SK-N-MC (cell line): ENCODE data around the gene UNKL.
A peak's percentile ranks its signal among the peaks of the same experiment; 100 is the strongest.

Experiments used
- DNase-seq: peaks from one replicate; pipeline ENCODE4 v3.0.0-alpha.2; 2011; ENCODE audit warnings: low read depth, low spot score
- H3K27ac ChIP-seq: fragments of 200-600 bp; sonication (generic); 2 replicates; pipeline ENCODE4 v1.5.1; 2016; ENCODE audit warnings: mixed run types
- H3K36me3 ChIP-seq: fragments of 200-600 bp; sonication (generic); 2 replicates; pipeline ENCODE4 v1.6.1; 2017; ENCODE audit warnings: antibody characterized with exemption, low read length, mixed read lengths; ENCODE audit not compliant: insufficient read depth
- H3K4me3 ChIP-seq: fragments of 200-600 bp; sonication (generic); 2 replicates; pipeline ENCODE4 v1.5.1; 2016
- H3K9ac ChIP-seq: fragments of 200-600 bp; sonication (generic); 2 replicates; pipeline ENCODE4 v1.8.0; 2017; ENCODE audit warnings: mixed run types, mixed read lengths; ENCODE audit not compliant: insufficient read length
- H3K9me3 ChIP-seq: fragments of 200-600 bp; sonication (generic); 2 replicates; pipeline ENCODE4 v1.6.1; 2017; ENCODE audit warnings: low read depth, mild to moderate bottlenecking, antibody characterized with exemption, low read length, moderate library complexity, mixed read lengths
- EZH2 ChIP-seq: fragments of 200-600 bp; sonication (generic); IDR thresholded peaks from one replicate; pipeline ENCODE4 v1.6.1; 2017; ENCODE audit warnings: antibody characterized with exemption
- FOXP2 ChIP-seq: optimal IDR thresholded peaks from 2 replicates; pipeline ENCODE3; 2011; ENCODE audit warnings: mild to moderate bottlenecking, moderate library complexity; ENCODE audit not compliant: insufficient read depth; ENCODE audit errors: extremely low read length, control extremely low read depth
- POLR2AphosphoS5 ChIP-seq: IDR thresholded peaks from 2 replicates; pipeline ENCODE4 v1.6.1; 2012; ENCODE audit warnings: mild to moderate bottlenecking, low read depth, low read length, borderline replicate concordance

Gene UNKL

DNA sequence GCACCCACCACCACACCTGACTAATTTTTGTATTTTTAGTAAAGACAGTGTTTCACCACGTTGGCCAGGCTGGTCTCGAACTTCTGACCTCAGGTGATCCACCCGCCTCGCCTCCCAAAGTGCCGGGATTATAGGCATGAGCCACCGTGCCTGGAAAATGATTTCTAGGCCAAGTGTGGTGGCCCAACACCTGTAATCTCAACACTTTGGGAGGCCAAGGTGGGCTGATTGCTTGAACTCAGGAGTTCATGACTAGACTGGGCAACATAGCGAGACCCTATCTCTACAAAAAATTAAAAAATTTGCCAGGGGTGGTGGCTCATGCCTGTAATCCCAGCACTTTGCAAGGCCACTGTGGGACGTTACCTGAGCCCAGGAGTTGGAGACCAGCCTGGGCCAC is 92.1 kb downstream of the UNKL start:
- Histone ChIP-seq H3K36me3 (peaks cover 62% of the 10 kb centered on the region), H3K27ac (no peak overlapping the region), H3K9ac (no peak overlapping the region), H3K9me3 (no peaks in the 10 kb centered on the region), H3K4me3 (no peak overlapping the region)
- no peak for DNase-seq
- TF ChIP-seq POLR2AphosphoS5 = no peak
- no peak for TF ChIP-seq FOXP2
- TF ChIP-seq EZH2 = no peak

- Histone ChIP-seq H3K36me3 (peaks cover 79% of the 10 kb centered on the region), H3K27ac (no peak overlapping the region), H3K9ac (no peak overlapping the region), H3K9me3 (no peaks in the 10 kb centered on the region), H3K4me3 (no peak overlapping the region)
- no peak for DNase-seq
- TF ChIP-seq EZH2 = no peak
- no peak; the same call in 1 of the 2 replicates for TF ChIP-seq POLR2AphosphoS5
- no peak for TF ChIP-seq FOXP2
Measured at GRCh38 chr16:1320658-1321240, 93.8 kb downstream of the UNKL start.

- DNase-seq = no peak
- H3K36me3 ChIP-seq = peaks cover 82% of the 10 kb centered on the region
- H3K9me3 ChIP-seq = no peaks in the 10 kb centered on the region
- H3K27ac ChIP-seq = no peak overlapping the region
- H3K4me3 ChIP-seq = no peak overlapping the region
- H3K9ac ChIP-seq = no peak overlapping the region
- TF ChIP-seq EZH2 (no peak), POLR2AphosphoS5 (no peak), FOXP2 (no peak)
Measured at GRCh38 chr16:1320097-1320496, 94.4 kb downstream of the UNKL start.

DNA sequence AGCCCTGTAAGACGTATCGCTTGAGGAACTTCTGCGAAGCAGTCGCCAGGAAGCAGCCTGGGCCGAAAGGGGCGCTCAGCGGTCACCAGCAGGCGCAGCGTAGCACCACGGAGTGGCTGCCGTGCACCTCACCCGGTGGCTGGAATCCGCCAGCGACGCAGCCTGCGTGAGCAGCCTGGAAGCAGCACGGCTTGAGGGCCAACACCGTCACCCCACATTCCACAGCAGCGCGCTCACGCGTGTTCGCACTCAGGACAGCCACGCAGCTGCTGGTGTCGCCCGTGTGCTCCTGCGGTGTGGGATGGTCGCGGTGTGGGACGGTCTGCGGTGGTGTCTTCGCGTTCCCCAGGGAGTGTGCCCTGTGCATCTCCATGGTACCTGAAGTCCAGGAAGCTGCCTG is 95.5 kb downstream of the UNKL start:
- no peak for DNase-seq
- Histone ChIP-seq H3K9ac (no peak overlapping the region), H3K36me3 (peaks cover 87% of the 10 kb centered on the region), H3K27ac (no peak overlapping the region), H3K4me3 (no peak overlapping the region), H3K9me3 (no peaks in the 10 kb centered on the region)
- TF ChIP-seq EZH2 (no peak), FOXP2 (no peak), POLR2AphosphoS5 (no peak)

DNA sequence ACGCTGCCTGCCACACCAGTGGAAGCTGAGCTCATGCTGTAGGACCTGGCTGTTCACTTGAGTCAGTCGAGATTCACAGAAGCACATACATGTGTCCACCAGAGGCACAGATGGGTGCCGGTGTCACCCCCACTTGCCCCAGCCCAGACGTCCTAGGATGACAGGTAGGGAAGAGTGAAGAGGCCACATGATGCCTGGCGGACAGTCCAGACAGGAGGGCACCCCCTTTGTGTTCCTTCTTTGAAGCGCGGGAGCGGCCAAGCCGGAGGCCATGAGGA is 96.3 kb downstream of the UNKL start:
- DNase-seq = no peak
- Histone ChIP-seq H3K9me3 (no peaks in the 10 kb centered on the region), H3K9ac (no peak overlapping the region), H3K27ac (no peak overlapping the region), H3K36me3 (peaks cover 86% of the 10 kb centered on the region), H3K4me3 (no peak overlapping the region)
- TF ChIP-seq POLR2AphosphoS5 (no peak), FOXP2 (no peak), EZH2 (no peak)

DNA sequence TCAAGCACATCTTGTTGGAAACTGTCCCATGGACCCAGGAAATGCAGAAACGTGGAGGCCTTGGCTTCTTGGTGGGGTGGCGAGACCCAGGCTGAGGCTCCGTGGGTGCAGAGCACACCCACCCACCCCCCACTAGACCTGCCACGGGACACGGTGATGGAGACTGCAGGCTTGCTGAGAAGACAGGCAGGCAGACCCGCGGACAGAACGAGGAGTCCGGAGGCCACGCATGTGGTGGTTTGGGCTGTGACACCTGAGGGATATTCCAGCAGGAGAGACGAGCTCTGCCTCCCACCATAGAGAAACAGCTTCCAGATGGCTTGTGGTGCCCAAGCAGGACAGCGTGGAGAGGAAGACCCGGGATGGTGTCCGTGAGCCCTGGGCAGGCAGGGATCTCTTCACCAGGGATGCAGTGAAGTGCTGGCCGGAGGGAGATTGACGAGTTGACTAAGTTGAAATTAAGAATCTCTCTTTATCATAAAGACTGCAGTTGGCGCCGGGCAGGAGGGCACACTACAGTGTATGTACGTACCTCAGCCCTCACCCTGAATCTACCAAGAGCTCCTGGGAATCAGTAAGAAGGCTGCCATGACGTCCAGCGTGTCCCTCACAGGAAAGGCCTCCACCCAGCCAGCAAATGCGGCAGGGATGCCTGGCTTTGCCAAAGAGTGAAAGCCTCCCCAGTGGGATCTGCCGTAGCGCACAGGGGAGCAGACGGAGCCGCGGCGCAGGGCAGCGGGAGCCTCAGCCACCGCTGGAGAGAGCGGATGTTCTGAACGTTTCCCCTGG is 96.8 kb downstream of the UNKL start:
- H3K9me3 ChIP-seq = no peaks in the 10 kb centered on the region
- DNase-seq = no peak
- H3K9ac ChIP-seq = no peak overlapping the region
- TF ChIP-seq FOXP2 (no peak), POLR2AphosphoS5 (0 out of 2 replicates have a peak, but pooled peaks have one; percentile 11)
- H3K4me3 ChIP-seq = no peak overlapping the region
- H3K27ac ChIP-seq = no peak overlapping the region
- H3K36me3 ChIP-seq = peaks cover 89% of the 10 kb centered on the region

- Histone ChIP-seq H3K27ac (no peak overlapping the region), H3K9me3 (no peaks in the 10 kb centered on the region), H3K4me3 (no peak overlapping the region), H3K36me3 (peaks cover 90% of the 10 kb centered on the region), H3K9ac (no peak overlapping the region)
- TF ChIP-seq EZH2 (no peak), POLR2AphosphoS5 (no peak), FOXP2 (no peak)
- DNase-seq = no peak
Measured at GRCh38 chr16:1316033-1316405, 98.5 kb downstream of the UNKL start.

- TF ChIP-seq FOXP2 = no peak
- TF ChIP-seq POLR2AphosphoS5 = no peak
- no peak for TF ChIP-seq EZH2
- DNase-seq = no peak
- no peak overlapping the region for H3K9ac ChIP-seq
- no peaks in the 10 kb centered on the region for H3K9me3 ChIP-seq
- no peak overlapping the region for H3K27ac ChIP-seq
- peaks cover 87% of the 10 kb centered on the region for H3K36me3 ChIP-seq
- no peak overlapping the region for H3K4me3 ChIP-seq
Measured at GRCh38 chr16:1315081-1316032, 99.1 kb downstream of the UNKL start.
